Gastrocnemius medialis (tissue), 4 donors: ENCODE data around the gene TMEM131L.

Experiments
- POLR2A ChIP-seq, 2 donors: fragments of 450-650 bp; IDR thresholded peaks; one replicate each; pipeline ENCODE4 v1.6.1; 2017; ENCODE audit warnings: antibody characterized with exemption in 2 of 2, mild to moderate bottlenecking in 2 of 2, moderate library complexity in 2 of 2
- TF ChIP-seq, protein P1 (sequence below), 5 experiments: fragments of 450-650 bp in 3 of 5; fragments of 200-600 bp in 2 of 5; sonication (generic) in 2 of 5; IDR thresholded peaks in 4 of 5; conservative IDR thresholded peaks in 1 of 5; 1 replicate in 4 of 5; 2 replicates in 1 of 5; pipeline ENCODE4 v1.5.1; 2016 to 2019; ENCODE audit warnings: antibody characterized with exemption in 5 of 5, mild to moderate bottlenecking in 3 of 5, moderate library complexity in 3 of 5

DNA sequence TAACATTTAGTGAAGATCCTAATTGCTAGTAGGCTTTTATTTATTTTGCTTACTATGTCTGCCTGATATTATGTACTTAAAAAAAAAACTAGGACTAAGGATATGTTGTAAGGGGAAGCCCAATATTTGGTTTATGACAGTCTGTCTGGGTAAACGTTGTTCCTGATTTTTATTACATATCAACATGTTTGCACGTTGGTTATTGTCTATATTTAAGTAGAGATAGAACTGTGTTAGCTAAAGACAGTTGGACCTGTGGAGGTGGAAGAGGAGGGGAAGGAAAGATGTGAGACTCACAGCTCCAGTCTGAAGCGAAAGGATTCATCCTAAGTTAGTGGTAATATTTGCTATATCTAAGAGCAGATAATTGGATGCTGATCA lies 90.3 kb downstream of the TMEM131L start:
- TF ChIP-seq POLR2A (IDR thresholded peaks at IDR 0.05) = no peak
- TF ChIP-seq, protein P1, sequence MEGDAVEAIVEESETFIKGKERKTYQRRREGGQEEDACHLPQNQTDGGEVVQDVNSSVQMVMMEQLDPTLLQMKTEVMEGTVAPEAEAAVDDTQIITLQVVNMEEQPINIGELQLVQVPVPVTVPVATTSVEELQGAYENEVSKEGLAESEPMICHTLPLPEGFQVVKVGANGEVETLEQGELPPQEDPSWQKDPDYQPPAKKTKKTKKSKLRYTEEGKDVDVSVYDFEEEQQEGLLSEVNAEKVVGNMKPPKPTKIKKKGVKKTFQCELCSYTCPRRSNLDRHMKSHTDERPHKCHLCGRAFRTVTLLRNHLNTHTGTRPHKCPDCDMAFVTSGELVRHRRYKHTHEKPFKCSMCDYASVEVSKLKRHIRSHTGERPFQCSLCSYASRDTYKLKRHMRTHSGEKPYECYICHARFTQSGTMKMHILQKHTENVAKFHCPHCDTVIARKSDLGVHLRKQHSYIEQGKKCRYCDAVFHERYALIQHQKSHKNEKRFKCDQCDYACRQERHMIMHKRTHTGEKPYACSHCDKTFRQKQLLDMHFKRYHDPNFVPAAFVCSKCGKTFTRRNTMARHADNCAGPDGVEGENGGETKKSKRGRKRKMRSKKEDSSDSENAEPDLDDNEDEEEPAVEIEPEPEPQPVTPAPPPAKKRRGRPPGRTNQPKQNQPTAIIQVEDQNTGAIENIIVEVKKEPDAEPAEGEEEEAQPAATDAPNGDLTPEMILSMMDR (IDR thresholded peaks at IDR 0.05 in 4 of 5, conservative IDR thresholded peaks at IDR 0.05 in 1 of 5) = no peak
